WTC11 (cell line): ENCODE data around the gene CD80. TPM values are rescaled to one million over a fixed set of nuclear protein-coding genes. Genes with fewer than 3 reads are reported as not detected.

Experiments
- ATAC-seq: fragments of 200-7000 bp; cut with Tn5 transposase; 2 replicates; pipeline ENCODE4 v1.10.0; 2021; ENCODE audit warnings: mild to moderate bottlenecking, moderate library complexity
- CTCF ChIA-PET: fragments of 300-600 bp; sonication (Branson Sonifier 250); formaldehyde crosslinking; loops from one replicate; lab custom pipeline; 2021; ENCODE audit warnings: antibody characterized with exemption; lab: Charles Lee
- POLR2A ChIA-PET: fragments of 350-600 bp; sonication (Branson Sonifier 250); formaldehyde crosslinking; loops from one replicate; lab custom pipeline; 2021; ENCODE audit warnings: antibody characterized with exemption; lab: Charles Lee
- DNase-seq: peaks from one replicate; pipeline ENCODE4 v3.0.0; 2021; ENCODE audit warnings: low spot score
- H3K27ac Mint-ChIP-seq: 2 replicates; pipeline ENCODE4 v1.8.0; 2021; ENCODE audit warnings: mixed read lengths
- H3K27me3 Mint-ChIP-seq: 2 replicates; pipeline ENCODE4 v1.8.0; 2021; ENCODE audit warnings: low read depth, mild to moderate bottlenecking, moderate library complexity, mixed read lengths
- H3K36me3 Mint-ChIP-seq: 2 replicates; pipeline ENCODE4 v1.8.0; 2021; ENCODE audit warnings: mixed read lengths
- H3K4me1 Mint-ChIP-seq: 2 replicates; pipeline ENCODE4 v1.8.0; 2022; ENCODE audit warnings: mixed read lengths
- H3K4me3 Mint-ChIP-seq: 2 replicates; pipeline ENCODE4 v1.8.0; 2021; ENCODE audit warnings: mild to moderate bottlenecking, moderate library complexity, mixed read lengths
- H3K9me3 Mint-ChIP-seq: 2 replicates; pipeline ENCODE4 v1.8.0; 2021; ENCODE audit warnings: mixed read lengths
- AFF4 ChIP-seq: sonication (generic); formaldehyde crosslinking; IDR thresholded peaks from 2 replicates; pipeline ENCODE4 v1.8.1; 2023; ENCODE audit warnings: mild to moderate bottlenecking, missing genetic modification reagents, borderline replicate concordance
- ATF3 ChIP-seq: sonication (generic); formaldehyde crosslinking; conservative IDR thresholded peaks from 2 replicates; pipeline ENCODE4 v1.8.1; 2022; ENCODE audit warnings: mild to moderate bottlenecking, missing genetic modification reagents
- CREB1 ChIP-seq: sonication (generic); formaldehyde crosslinking; IDR thresholded peaks from 2 replicates; pipeline ENCODE4 v1.8.0; 2023; ENCODE audit warnings: mild to moderate bottlenecking, missing genetic modification reagents
- ELF4 ChIP-seq: sonication (generic); formaldehyde crosslinking; IDR thresholded peaks from 2 replicates; pipeline ENCODE4 v1.8.1; 2022; ENCODE audit warnings: low read depth, mild to moderate bottlenecking, moderate library complexity, missing genetic modification reagents
- FOXJ3 ChIP-seq: sonication (generic); formaldehyde crosslinking; IDR thresholded peaks from 2 replicates; pipeline ENCODE4 v1.9.0; 2021; ENCODE audit warnings: missing genetic modification reagents, mild to moderate bottlenecking, borderline replicate concordance
- FOXP1 ChIP-seq: sonication (generic); formaldehyde crosslinking; IDR thresholded peaks from 2 replicates; pipeline ENCODE4 v1.8.0; 2022; ENCODE audit warnings: missing genetic modification reagents, mild to moderate bottlenecking, moderate library complexity, borderline replicate concordance
- GRHL2 ChIP-seq: fragments of 250-450 bp; sonication (Bioruptor Pico); IDR thresholded peaks from 2 replicates; pipeline ENCODE4 v1.8.0; 2022; ENCODE audit warnings: mild to moderate bottlenecking, moderate library complexity; ENCODE audit not compliant: insufficient replicate concordance, severe bottlenecking
- OVOL2 ChIP-seq: fragments of 250-450 bp; sonication (Bioruptor Pico); IDR thresholded peaks from 2 replicates; pipeline ENCODE4 v1.9.0; 2021; ENCODE audit warnings: mild to moderate bottlenecking, borderline replicate concordance
- PRRX2 ChIP-seq: fragments of 250-450 bp; sonication (Bioruptor Pico); IDR thresholded peaks from 2 replicates; pipeline ENCODE4 v1.8.0; 2021; ENCODE audit warnings: mild to moderate bottlenecking
- RORB ChIP-seq: fragments of 250-450 bp; sonication (Bioruptor Pico); IDR thresholded peaks from 2 replicates; pipeline ENCODE4 v1.9.0; 2021; ENCODE audit warnings: mild to moderate bottlenecking
- SMAD4 ChIP-seq: sonication (generic); formaldehyde crosslinking; IDR thresholded peaks from 2 replicates; pipeline ENCODE4 v1.8.0; 2022; ENCODE audit warnings: mild to moderate bottlenecking, missing genetic modification reagents
- SOX15 ChIP-seq: fragments of 250-450 bp; sonication (Bioruptor Pico); IDR thresholded peaks from 2 replicates; pipeline ENCODE4 v1.9.0; 2021; ENCODE audit warnings: mild to moderate bottlenecking
- ZBTB21 ChIP-seq: sonication (generic); formaldehyde crosslinking; IDR thresholded peaks from 2 replicates; pipeline ENCODE4 v1.8.1; 2023; ENCODE audit warnings: mild to moderate bottlenecking, missing genetic modification reagents, borderline replicate concordance
- ZNF396 ChIP-seq: fragments of 250-450 bp; sonication (Bioruptor Pico); IDR thresholded peaks from 2 replicates; pipeline ENCODE4 v1.8.0; 2021; ENCODE audit warnings: mild to moderate bottlenecking, moderate library complexity, borderline replicate concordance
- ZNF532 ChIP-seq: fragments of 250-450 bp; sonication (Bioruptor Pico); IDR thresholded peaks from 2 replicates; pipeline ENCODE4 v1.9.0; 2021; ENCODE audit warnings: mild to moderate bottlenecking, borderline replicate concordance
- total RNA-seq: library from RNA; stranded (reverse); gene quantifications from 3 replicates; pipeline ENCODE4 v1.2.3, GENCODE V29; 2021
- TF ChIP-seq, protein P1 (sequence below): sonication (generic); formaldehyde crosslinking; conservative IDR thresholded peaks from 2 replicates; pipeline ENCODE4 v1.8.1; 2023; ENCODE audit warnings: mild to moderate bottlenecking, low read depth, missing genetic modification reagents, moderate library complexity
- TF ChIP-seq, protein P2 (sequence below): sonication (generic); formaldehyde crosslinking; IDR thresholded peaks from 2 replicates; pipeline ENCODE4 v1.8.0; 2022; ENCODE audit warnings: mild to moderate bottlenecking, missing genetic modification reagents

The CD80 gene
- total RNA-seq, 1 experiment from 2014 or later, result 0.24 TPM

DNA sequence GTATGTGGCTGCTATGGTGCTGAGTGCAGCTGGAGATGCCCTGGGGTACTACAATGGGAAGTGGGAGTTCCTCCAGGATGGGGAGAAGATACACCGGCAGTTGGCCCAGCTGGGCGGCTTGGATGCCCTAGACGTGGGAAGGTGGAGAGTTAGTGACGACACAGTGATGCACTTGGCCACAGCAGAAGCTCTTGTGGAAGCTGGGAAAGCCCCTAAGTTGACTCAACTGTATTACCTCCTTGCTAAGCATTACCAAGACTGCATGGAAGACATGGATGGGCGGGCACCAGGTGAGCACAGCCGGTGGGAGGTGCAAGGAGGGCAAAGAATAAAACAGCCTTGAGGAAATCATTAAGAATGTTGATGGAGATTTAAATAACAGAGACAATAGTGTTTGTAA lies 22.8 kb upstream of the CD80 start:
- peaks cover 32% of the 10 kb centered on the region for H3K27me3 Mint-ChIP-seq
- DNase-seq (no peak), ATAC-seq (no peak)
- TF ChIP-seq ZNF396 (CRISPR knock-in tag), result no peak
- TF ChIP-seq, protein P1, sequence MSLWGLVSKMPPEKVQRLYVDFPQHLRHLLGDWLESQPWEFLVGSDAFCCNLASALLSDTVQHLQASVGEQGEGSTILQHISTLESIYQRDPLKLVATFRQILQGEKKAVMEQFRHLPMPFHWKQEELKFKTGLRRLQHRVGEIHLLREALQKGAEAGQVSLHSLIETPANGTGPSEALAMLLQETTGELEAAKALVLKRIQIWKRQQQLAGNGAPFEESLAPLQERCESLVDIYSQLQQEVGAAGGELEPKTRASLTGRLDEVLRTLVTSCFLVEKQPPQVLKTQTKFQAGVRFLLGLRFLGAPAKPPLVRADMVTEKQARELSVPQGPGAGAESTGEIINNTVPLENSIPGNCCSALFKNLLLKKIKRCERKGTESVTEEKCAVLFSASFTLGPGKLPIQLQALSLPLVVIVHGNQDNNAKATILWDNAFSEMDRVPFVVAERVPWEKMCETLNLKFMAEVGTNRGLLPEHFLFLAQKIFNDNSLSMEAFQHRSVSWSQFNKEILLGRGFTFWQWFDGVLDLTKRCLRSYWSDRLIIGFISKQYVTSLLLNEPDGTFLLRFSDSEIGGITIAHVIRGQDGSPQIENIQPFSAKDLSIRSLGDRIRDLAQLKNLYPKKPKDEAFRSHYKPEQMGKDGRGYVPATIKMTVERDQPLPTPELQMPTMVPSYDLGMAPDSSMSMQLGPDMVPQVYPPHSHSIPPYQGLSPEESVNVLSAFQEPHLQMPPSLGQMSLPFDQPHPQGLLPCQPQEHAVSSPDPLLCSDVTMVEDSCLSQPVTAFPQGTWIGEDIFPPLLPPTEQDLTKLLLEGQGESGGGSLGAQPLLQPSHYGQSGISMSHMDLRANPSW (CRISPR knock-in tag), result no peak
- TF ChIP-seq FOXJ3 (CRISPR knock-in tag), result no peak
- no peak for TF ChIP-seq ZNF532 (CRISPR knock-in tag)
- TF ChIP-seq ZBTB21 (CRISPR knock-in tag), result no peak
- TF ChIP-seq FOXP1 (CRISPR knock-in tag), result no peak
- TF ChIP-seq SMAD4 (CRISPR knock-in tag), result no peak
- TF ChIP-seq CREB1 (CRISPR knock-in tag), result no peak
- TF ChIP-seq OVOL2 (CRISPR knock-in tag), result no peak
- TF ChIP-seq AFF4 (CRISPR knock-in tag), result no peak
- no peak for TF ChIP-seq SOX15 (CRISPR knock-in tag)
- no peak for TF ChIP-seq GRHL2 (CRISPR knock-in tag)
- TF ChIP-seq PRRX2 (CRISPR knock-in tag), result no peak
- POLR2A ChIA-PET, result no interaction called here
- no peak overlapping the region for H3K4me3 Mint-ChIP-seq
- CTCF ChIA-PET, result no interaction called here
- H3K36me3 Mint-ChIP-seq, result no peaks in the 10 kb centered on the region
- peaks cover 6% of the 10 kb centered on the region; the same call in 1 of the 2 replicates for H3K9me3 Mint-ChIP-seq
- no peak overlapping the region for H3K27ac Mint-ChIP-seq
- H3K4me1 Mint-ChIP-seq, result peaks cover 13% of the 10 kb centered on the region

- Mint-ChIP-seq H3K4me1 (peaks cover 13% of the 10 kb centered on the region), H3K36me3 (no peaks in the 10 kb centered on the region), H3K27me3 (peaks cover 32% of the 10 kb centered on the region), H3K9me3 (peaks cover 6% of the 10 kb centered on the region; the same call in 1 of the 2 replicates), H3K4me3 (peak overlapping the region; percentile 92), H3K27ac (peak overlapping the region; percentile 69)
- ChIA-PET POLR2A (interaction anchor here (0.6 kb wide), 1 partner anchor 233 kb away, joined by 3 read pairs; no protein-coding TSS in a partner anchor), CTCF (interaction anchor here (0.5 to 2.5 kb wide), 5 partner anchors 10 to 101 kb away, joined by 3 to 12 read pairs (median 3); no protein-coding TSS in a partner anchor)
- ATAC-seq (peak; percentile 70), DNase-seq (no peak)
- TF ChIP-seq, protein P2, sequence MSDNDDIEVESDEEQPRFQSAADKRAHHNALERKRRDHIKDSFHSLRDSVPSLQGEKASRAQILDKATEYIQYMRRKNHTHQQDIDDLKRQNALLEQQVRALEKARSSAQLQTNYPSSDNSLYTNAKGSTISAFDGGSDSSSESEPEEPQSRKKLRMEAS (CRISPR knock-in tag), result no peak
- TF ChIP-seq ATF3 (CRISPR knock-in tag) (no peak), ELF4 (no peak), RORB (no peak)
Measured at GRCh38 chr3:119580067-119580760, 20.8 kb upstream of the CD80 start.
